ENCODE measurements around the gene NOVA1.

The NOVA1 gene

GRCh38 chr14:26463136-26463535 is 134.7 kb downstream of the NOVA1 start:
- TF ChIP-seq PATZ1 (CRISPR knock-in tag; IDR thresholded peaks at IDR 0.05; ENCODE audit: borderline replicate concordance) (no peak), ZNF565 (CRISPR knock-in tag; conservative IDR thresholded peaks at IDR 0.05; ENCODE audit: low read depth) (no peak)
- ATAC-seq, result no peak

- TF ChIP-seq PPARA (CRISPR knock-in tag; IDR thresholded peaks at IDR 0.05; ENCODE audit: borderline replicate concordance) (no peak), ZNF70 (CRISPR knock-in tag; IDR thresholded peaks at IDR 0.05) (no peak), SNAI2 (CRISPR knock-in tag; IDR thresholded peaks at IDR 0.05) (no peak), OSR1 (CRISPR knock-in tag; IDR thresholded peaks at IDR 0.05) (no peak), BACH2 (CRISPR knock-in tag; IDR thresholded peaks at IDR 0.05; ENCODE audit: borderline replicate concordance) (no peak), ZFP3 (CRISPR knock-in tag; IDR thresholded peaks at IDR 0.05) (no peak), ZC3H10 (CRISPR knock-in tag; IDR thresholded peaks at IDR 0.05) (no peak), ISL1 (CRISPR knock-in tag; IDR thresholded peaks at IDR 0.05) (no peak), PATZ1 (CRISPR knock-in tag; IDR thresholded peaks at IDR 0.05; ENCODE audit: borderline replicate concordance) (no peak)
- TF ChIP-seq, protein P1, sequence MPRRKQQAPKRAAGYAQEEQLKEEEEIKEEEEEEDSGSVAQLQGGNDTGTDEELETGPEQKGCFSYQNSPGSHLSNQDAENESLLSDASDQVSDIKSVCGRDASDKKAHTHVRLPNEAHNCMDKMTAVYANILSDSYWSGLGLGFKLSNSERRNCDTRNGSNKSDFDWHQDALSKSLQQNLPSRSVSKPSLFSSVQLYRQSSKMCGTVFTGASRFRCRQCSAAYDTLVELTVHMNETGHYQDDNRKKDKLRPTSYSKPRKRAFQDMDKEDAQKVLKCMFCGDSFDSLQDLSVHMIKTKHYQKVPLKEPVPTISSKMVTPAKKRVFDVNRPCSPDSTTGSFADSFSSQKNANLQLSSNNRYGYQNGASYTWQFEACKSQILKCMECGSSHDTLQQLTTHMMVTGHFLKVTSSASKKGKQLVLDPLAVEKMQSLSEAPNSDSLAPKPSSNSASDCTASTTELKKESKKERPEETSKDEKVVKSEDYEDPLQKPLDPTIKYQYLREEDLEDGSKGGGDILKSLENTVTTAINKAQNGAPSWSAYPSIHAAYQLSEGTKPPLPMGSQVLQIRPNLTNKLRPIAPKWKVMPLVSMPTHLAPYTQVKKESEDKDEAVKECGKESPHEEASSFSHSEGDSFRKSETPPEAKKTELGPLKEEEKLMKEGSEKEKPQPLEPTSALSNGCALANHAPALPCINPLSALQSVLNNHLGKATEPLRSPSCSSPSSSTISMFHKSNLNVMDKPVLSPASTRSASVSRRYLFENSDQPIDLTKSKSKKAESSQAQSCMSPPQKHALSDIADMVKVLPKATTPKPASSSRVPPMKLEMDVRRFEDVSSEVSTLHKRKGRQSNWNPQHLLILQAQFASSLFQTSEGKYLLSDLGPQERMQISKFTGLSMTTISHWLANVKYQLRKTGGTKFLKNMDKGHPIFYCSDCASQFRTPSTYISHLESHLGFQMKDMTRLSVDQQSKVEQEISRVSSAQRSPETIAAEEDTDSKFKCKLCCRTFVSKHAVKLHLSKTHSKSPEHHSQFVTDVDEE (CRISPR knock-in tag; IDR thresholded peaks at IDR 0.05), result no peak
- no peak for ATAC-seq
Measured at GRCh38 chr14:26454105-26454504, 143.7 kb downstream of the NOVA1 start.

DNA sequence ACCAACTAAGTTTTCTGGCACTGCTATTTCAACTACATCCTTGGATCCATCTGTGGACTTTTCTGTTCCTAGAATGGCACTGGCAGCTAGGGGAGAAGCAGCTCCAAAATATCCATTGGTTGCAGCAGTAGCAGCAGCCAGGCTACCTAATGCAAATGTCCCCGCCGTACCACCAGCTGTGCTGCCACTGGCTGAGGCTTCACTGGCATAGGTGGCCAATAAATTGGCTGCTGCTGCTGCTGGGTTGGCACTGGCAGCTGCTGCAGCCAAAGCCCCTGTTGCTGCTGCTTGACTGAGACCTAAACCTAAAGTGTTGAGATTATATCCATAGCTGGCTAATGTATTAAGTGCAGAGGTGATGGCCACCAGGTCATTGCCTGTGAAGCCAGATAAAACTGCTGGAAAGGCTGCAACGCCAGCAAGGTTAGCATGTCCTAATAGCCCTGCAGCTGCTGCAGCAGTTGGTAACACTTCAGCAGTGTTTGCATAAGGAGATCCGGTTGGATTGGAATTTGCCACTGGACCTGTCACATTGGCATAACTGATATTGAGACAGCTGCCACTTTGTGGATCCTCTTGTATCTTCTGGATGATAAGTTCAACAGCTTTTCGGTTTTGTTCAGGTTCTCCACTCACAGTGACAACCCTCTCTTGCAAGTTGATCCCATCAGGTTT is 149.5 kb downstream of the NOVA1 start:
- no peak for ATAC-seq
- no peak for TF ChIP-seq SNAI2 (CRISPR knock-in tag; IDR thresholded peaks at IDR 0.05)
- no peak for TF ChIP-seq TOX (CRISPR knock-in tag; IDR thresholded peaks at IDR 0.05; ENCODE audit: borderline replicate concordance)
- TF ChIP-seq, protein P2, sequence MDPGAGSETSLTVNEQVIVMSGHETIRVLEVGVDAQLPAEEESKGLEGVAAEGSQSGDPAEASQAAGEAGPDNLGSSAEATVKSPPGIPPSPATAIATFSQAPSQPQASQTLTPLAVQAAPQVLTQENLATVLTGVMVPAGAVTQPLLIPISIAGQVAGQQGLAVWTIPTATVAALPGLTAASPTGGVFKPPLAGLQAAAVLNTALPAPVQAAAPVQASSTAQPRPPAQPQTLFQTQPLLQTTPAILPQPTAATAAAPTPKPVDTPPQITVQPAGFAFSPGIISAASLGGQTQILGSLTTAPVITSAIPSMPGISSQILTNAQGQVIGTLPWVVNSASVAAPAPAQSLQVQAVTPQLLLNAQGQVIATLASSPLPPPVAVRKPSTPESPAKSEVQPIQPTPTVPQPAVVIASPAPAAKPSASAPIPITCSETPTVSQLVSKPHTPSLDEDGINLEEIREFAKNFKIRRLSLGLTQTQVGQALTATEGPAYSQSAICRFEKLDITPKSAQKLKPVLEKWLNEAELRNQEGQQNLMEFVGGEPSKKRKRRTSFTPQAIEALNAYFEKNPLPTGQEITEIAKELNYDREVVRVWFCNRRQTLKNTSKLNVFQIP (CRISPR knock-in tag; IDR thresholded peaks at IDR 0.05; ENCODE audit: borderline replicate concordance, low read depth), result no peak
- no peak for TF ChIP-seq RARB (CRISPR knock-in tag; IDR thresholded peaks at IDR 0.05)
- TF ChIP-seq ZFP3 (CRISPR knock-in tag; IDR thresholded peaks at IDR 0.05), result no peak
- TF ChIP-seq GLIS3 (CRISPR knock-in tag; IDR thresholded peaks at IDR 0.05), result no peak
- TF ChIP-seq ZC3H10 (CRISPR knock-in tag; IDR thresholded peaks at IDR 0.05), result no peak
- TF ChIP-seq ZNF8 (CRISPR knock-in tag; IDR thresholded peaks at IDR 0.05), result no peak
- TF ChIP-seq, protein P3, sequence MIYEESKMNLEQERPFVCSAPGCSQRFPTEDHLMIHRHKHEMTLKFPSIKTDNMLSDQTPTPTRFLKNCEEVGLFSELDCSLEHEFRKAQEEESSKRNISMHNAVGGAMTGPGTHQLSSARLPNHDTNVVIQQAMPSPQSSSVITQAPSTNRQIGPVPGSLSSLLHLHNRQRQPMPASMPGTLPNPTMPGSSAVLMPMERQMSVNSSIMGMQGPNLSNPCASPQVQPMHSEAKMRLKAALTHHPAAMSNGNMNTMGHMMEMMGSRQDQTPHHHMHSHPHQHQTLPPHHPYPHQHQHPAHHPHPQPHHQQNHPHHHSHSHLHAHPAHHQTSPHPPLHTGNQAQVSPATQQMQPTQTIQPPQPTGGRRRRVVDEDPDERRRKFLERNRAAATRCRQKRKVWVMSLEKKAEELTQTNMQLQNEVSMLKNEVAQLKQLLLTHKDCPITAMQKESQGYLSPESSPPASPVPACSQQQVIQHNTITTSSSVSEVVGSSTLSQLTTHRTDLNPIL (CRISPR knock-in tag; IDR thresholded peaks at IDR 0.05; ENCODE audit: low read depth), result no peak
- TF ChIP-seq ZNF70 (CRISPR knock-in tag; IDR thresholded peaks at IDR 0.05), result no peak
- no peak for TF ChIP-seq OSR1 (CRISPR knock-in tag; IDR thresholded peaks at IDR 0.05)
- TF ChIP-seq CSRNP3 (CRISPR knock-in tag; IDR thresholded peaks at IDR 0.05), result no peak
- no peak for TF ChIP-seq ISL1 (CRISPR knock-in tag; IDR thresholded peaks at IDR 0.05)
- no peak for TF ChIP-seq ARNTL (CRISPR knock-in tag; IDR thresholded peaks at IDR 0.05; ENCODE audit: borderline replicate concordance, low read depth)
- TF ChIP-seq ZFP30 (CRISPR knock-in tag; IDR thresholded peaks at IDR 0.05), result no peak
- no peak for TF ChIP-seq PPARA (CRISPR knock-in tag; IDR thresholded peaks at IDR 0.05; ENCODE audit: borderline replicate concordance)
- no peak for TF ChIP-seq PATZ1 (CRISPR knock-in tag; IDR thresholded peaks at IDR 0.05; ENCODE audit: borderline replicate concordance)
- TF ChIP-seq BACH2 (CRISPR knock-in tag; IDR thresholded peaks at IDR 0.05; ENCODE audit: borderline replicate concordance), result no peak
- no peak for TF ChIP-seq ZNF565 (CRISPR knock-in tag; conservative IDR thresholded peaks at IDR 0.05; ENCODE audit: low read depth)
- TF ChIP-seq CSDC2 (CRISPR knock-in tag; IDR thresholded peaks at IDR 0.05), result no peak
